CD4-positive, alpha-beta T cell treated with Interleukin-21 for 1 hour (primary cell): ENCODE measurements around the gene THEM5.

ENCODE experiments used
- DNase-seq: peaks from one replicate; pipeline ENCODE4 v3.0.0-alpha.2; 2020

THEM5 gene

DNA sequence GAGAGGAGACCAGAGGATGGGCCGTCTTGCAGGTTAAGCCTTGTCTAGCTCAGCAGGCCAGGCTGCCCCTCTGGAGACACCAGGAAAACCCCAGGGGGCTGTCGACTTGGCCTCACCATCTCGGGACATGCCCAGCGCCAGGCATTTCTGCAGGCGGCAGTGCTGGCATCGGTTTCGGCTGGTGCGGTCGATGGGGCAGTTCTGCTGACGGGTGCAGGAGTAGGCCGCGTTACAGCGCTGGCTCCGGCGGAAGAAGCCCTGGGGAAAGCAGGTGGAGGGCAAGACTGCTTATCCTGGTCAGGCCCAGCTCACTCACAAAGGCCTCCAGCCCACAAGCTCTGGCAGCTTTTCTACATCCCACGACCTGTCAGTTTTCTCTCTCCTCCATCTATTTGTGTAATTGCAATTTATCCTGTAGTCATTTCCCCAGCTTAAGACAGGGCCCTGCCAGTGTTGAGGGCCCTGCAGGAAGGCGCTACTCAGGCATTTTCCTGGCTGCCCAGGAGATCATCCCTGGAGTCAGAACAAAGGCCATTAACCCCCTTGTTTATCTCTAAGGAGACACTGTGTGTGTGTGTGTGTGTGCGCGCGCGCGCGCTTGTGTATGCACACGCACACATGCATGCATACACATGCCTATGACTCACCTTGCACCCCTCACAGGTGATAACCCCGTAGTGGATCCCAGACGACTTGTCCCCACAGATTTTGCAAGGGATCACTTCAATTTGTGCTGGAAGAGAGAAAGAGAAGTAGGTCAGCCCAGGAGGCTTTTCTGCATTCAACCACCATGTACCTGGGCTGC lies 36.8 kb downstream of the THEM5 start:
- DNase-seq, result no peak

DNA sequence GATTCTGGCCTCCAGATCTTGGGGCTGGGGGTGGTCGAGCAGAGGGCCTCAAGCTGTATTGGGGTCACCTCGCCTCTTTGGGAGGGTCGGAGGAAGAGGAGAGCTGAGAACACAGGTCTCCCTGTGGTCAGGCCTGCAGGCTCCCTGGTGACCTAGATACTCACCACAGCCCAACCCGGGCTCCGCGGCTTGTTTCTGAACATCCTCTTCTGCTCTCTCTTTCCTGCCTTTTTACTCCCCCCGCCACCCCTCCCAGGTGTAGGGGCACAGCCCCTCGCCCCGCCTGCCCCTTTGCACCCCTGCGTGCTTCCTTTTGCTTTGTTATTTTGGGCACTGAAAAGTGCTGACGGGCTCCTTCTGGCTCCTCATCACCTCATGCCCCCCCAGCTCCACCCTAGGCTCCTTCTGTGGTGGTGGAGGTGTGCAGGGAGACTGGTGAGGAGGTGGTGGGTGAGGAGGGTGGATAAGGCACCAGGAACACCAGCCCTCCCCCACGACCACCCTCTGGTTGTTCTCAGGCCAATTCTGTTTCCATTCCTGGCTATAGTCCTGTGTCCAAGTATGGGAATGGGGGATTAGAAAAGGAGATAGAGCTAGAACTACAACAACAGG lies 37.7 kb downstream of the THEM5 start:
- DNase-seq, result peak; percentile 69

DNA sequence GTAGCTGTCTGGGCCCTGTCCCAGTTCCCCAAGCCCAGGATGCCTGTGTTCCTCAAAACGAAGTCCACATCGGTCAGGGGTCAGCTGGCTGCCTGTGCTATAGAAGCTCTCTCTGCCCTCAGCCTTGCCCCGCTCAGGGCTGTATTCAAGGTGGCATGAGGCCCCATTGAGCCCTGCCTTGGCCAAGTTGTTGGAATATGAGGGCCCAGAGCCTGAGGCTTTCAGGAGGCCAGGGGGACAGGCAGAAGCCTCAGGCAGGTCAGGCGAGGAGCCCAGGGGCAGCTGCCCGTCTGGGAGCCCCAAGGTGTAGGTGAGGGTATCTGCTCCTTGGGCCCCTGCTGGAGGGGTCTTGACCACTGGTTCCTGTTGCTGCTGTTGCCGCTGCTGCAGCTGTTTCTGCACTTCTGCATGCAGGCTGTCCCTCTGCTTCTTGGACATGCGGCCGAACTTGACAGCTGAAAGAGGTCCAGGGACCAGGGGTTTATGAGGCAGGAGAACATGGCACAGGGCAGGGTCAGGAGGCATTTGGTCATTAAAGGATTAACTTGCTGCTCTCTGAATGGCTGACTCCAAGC lies 38.5 kb downstream of the THEM5 start:
- DNase-seq, result no peak

GRCh38 chr1:151814426-151814825 lies 39.1 kb downstream of the THEM5 start:
- no peak for DNase-seq

DNA sequence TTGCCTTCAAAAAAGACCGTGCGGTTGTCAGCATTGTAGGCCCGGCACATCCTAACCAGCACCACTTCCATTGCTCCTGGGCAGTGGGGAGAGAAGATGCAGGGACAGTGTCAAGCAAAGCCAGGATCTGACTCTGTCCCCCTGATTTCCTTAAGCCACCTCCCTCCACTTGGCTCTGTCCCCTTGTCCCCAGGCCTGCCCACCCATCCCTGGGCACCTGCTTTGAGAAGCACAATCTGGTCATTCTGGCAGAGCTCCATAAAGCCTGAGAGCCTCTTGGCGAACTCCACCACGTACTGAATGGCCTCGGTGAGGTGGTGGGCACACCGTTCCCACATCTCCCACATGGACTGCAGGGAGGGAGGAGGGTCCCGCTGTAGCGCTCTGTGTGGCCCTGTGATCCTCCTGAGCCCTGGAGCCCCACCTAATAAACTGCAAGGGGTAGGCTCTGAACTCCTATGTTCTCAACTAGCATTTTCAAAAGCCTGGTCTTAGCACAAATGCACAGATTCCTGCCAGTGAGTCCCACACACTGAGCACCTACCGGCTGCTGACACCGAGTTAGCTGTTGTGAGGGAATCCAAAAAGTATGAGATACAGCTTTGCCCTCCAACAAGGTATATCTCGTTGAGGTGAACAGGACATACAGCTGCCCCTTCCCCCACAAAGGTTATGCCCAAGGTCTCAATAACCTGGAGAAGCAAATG lies 40.1 kb downstream of the THEM5 start:
- DNase-seq, result no peak

GRCh38 chr1:151811181-151811580 lies 42.3 kb downstream of the THEM5 start:
- no peak for DNase-seq

- DNase-seq, result no peak
These were observed 43.4 kb downstream of the THEM5 start for GRCh38 chr1:151809985-151810556.

DNA sequence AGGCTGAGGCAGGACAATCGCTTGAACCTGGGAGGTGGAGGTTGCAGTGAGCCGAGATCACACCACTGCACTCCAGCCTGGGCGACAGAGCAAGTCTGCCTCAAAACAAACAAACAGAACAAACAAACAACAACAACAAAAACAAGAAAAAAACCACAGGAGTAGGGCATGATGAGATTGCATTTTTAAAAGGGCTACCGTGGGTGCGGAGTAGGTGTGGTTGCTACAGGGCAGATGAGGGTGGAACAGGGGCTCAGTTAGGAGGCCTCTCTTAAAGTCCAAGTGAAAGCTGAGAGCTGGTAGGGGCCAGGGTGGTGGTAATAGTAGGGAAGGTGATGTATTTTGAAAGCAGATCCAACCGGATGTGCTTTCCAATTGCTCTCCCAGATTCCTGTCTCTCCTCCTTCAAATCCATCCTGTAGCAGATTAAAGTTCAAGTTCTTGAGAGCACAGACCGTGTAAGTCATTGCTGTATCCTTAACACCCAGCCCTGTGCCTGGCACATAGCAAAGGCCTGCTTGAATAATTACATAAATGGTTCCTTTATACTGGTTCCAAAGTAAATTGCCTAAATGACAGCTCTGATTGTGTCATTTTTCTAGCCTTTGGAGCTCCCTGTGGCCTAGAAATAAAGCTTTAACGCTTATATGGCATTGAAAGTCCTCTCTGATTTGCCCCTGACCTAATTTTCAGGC lies 44.1 kb downstream of the THEM5 start:
- no peak for DNase-seq

GRCh38 chr1:151807766-151808165 lies 45.7 kb downstream of the THEM5 start:
- no peak for DNase-seq

GRCh38 chr1:151807131-151807530 lies 46.4 kb downstream of the THEM5 start:
- DNase-seq, result no peak

DNA sequence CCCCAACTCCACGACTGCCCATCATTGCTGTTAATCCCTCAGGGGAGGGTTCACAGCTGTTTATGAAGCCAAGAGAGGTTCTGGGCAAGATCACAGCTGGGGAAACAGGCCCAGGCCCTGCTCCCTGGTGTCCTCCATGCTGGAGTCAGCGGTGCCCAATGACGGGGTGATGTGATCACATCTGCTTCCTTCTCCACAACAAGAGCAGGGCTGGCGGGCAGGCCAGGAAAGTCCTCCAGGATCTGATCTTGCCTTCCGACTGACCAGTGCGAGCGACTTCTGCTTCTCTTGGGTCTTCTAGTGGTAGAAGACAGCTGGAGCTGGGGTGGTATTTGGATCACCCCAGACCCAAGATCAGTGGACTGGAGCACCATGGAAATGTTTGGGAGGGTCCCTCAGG lies 47.3 kb downstream of the THEM5 start:
- no peak for DNase-seq

- no peak for DNase-seq
These were observed 48.3 kb downstream of the THEM5 start, which contains the start of gene LINGO4 for GRCh38 chr1:151805066-151805820. LINGO4 (minus strand) TSS chr1:151805419; CDS start chr1:151802704, 2,715 bp downstream.

GRCh38 chr1:151803915-151804314 lies 49.6 kb downstream of the THEM5 start:
- no peak for DNase-seq

DNA sequence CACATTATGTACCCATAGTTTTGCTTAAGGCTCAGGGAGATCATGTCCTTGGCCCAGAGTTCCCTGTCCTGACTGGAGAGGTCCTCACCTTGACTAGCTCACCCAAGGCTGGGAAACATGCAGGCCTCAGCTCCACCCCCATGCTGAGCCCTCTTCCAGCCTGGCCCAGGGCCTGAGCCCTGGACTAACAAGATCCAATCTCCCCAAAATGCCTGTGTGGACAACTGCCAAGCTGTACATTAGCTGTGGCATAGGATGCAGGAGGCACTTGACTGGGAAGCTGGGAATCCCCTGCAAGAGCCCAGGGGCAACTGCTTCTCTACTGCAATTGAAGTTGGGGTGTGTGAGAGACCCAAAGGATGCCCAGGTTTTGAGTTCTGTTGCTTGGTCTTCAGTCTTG lies 50.3 kb downstream of the THEM5 start:
- no peak for DNase-seq

- no peak for DNase-seq
These were observed 51.1 kb downstream of the THEM5 start for GRCh38 chr1:151802372-151802771.

- DNase-seq, result no peak
These were observed 51.7 kb downstream of the THEM5 start for GRCh38 chr1:151801846-151802245.

GRCh38 chr1:151801310-151801820 lies 52.1 kb downstream of the THEM5 start:
- DNase-seq, result no peak

GRCh38 chr1:151800830-151801229 lies 52.7 kb downstream of the THEM5 start:
- no peak for DNase-seq

DNA sequence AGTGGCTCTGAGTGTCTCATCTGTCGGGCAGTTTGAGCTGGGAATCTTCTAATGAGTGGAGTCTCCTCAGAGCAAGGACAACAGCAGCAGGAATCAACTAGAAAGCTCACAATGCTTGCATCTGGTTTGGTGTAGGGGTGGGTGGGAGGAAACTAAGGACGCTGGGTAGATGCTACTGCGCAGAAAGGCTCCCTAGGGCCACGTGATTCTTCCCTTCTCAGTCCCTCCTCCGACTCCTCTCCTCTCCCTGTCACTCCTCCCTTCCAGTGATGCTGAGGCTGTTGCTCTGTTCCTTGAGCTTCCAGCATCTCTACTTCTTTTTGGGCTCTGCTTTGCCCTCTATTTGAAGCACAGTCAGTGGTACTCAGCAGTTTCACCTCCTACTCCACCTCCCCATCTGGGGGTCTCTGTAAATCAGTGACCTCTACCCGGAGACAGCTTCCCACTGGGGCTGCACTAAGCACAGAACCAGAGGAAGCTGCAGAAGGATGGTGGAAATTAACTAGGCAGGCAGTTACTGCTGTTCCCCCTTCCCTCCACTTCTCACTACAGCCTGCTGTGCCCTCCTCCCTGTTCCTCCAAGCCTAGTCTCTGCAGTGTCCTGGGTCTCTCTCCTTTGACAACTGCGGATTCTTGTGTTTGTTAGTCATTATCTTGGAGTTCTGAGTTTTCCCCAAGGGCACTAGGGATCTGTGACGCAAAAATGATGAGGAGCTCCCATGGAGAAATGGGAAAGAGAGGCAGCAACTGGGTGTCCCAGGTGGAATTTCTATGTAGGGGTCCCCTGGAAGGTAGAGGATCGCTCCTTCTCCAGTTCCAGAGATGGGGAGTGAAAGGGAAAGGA lies 54.1 kb downstream of the THEM5 start:
- DNase-seq, result no peak

DNA sequence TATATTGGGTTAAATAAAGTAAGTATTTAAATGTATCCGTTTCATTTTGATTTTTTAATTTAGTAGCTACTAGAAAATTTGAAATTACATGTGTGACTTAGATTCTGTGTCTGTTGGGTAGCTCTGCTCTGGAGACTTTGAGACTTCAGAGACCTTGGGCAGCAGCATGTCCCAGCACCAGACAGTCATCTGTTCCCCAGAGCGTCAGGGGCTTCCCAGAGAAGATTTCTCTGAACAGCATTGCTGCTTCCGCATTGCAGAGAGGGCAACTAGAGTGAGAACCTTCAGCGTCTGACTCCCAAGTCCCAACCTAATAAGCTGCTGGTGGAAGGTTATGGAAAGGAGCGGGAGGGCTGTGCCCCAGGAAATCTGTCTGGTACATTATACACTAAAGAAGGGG lies 54.9 kb downstream of the THEM5 start:
- no peak for DNase-seq
